HG03342 (cell line): Measurements from ENCODE around the gene TFDP3.

Experiments
- ATAC-seq: cut with Tn5 transposase; IDR thresholded peaks from one replicate; pipeline ENCODE4 v1.9.1; 2021; ENCODE audit warnings: mild to moderate bottlenecking, moderate library complexity; ENCODE audit not compliant: unreplicated experiment

The TFDP3 gene

DNA sequence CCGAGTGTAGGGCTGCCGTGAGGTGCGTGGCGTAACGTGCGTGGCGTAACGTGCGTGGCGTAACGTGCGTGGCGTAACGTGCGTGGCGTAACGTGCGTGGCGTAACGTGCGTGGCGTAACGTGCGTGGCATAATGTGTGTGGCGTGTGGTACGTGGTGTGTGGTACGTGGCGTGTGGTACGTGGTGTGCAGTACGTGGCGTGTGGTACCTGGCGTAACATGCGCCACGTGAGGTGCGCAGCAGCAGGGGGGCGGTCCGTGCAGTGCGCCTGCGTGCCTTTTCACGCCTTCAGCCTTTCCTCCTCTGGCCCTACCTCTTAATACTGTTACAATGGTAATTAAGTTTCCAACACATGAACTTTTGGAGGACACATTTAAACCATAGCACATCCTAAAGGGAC lies at the start of gene TFDP3:
TSS of gene TFDP3 (minus strand) at position 26 of the 400 bp plus-strand sequence. CDS start 95 bp downstream, outside the sequence.
- ATAC-seq: no peak

- ATAC-seq: no peak
Measured at GRCh38 chrX:133267621-133268020, 49.5 kb upstream of the TFDP3 start.

DNA sequence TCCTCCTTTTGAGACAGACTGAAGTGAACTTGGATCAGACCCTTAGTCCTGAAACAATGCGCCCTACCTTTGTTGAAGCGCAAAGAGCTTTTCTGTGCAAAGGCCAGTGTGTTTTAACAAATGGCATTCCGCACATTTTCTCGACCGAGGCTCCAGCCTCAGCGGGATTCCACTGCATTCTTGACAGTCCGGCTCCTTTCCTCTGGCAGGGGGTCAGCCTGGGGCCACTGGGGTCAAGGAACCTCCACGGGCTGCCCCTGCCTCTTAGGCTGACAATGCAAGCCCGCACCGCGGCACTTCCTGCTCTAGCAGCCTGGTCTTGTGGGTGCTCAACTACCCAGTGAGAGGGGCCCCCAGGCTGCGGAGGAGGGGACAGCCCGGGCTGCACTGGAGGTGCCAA lies 47.2 kb upstream of the TFDP3 start:
- no peak for ATAC-seq

GRCh38 chrX:133258481-133258880 lies 40.3 kb upstream of the TFDP3 start:
- ATAC-seq: no peak

DNA sequence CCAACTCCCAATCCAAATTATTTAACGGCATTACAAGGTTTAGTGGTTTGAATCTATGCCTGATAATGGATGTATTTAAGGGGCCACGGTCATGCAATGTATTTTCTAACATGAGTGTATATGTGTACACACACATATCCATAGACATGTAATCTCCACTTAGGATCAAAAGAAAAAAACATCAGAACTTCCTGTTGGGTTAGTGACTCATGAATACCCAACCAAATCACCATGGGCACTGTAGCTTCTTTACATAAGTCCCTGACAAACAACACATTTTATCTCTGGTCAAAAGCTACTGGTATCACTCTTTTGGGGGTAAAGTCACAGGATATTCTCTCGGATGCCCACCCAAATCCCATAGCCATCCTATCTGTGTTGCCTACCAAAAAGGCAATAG lies 36.5 kb upstream of the TFDP3 start:
- no peak for ATAC-seq

DNA sequence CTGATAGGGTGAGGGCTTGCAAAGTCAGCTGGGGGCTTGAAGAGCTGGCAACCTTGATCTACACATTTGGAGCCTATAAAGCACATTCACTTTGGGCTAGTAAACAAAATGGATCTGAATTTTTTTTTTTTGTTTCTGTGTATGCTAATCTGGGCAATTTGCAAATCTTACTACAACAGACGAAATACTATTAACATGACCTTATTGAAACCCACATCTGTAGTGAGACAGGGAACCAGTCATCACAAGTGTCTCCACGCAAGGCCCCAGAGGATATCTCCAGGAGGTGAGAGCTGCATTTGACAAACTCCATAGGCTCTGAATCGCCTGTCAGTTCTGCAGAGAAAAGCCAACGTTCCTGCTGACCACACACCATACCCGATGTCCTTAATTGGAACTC lies 33.0 kb upstream of the TFDP3 start:
- no peak for ATAC-seq

DNA sequence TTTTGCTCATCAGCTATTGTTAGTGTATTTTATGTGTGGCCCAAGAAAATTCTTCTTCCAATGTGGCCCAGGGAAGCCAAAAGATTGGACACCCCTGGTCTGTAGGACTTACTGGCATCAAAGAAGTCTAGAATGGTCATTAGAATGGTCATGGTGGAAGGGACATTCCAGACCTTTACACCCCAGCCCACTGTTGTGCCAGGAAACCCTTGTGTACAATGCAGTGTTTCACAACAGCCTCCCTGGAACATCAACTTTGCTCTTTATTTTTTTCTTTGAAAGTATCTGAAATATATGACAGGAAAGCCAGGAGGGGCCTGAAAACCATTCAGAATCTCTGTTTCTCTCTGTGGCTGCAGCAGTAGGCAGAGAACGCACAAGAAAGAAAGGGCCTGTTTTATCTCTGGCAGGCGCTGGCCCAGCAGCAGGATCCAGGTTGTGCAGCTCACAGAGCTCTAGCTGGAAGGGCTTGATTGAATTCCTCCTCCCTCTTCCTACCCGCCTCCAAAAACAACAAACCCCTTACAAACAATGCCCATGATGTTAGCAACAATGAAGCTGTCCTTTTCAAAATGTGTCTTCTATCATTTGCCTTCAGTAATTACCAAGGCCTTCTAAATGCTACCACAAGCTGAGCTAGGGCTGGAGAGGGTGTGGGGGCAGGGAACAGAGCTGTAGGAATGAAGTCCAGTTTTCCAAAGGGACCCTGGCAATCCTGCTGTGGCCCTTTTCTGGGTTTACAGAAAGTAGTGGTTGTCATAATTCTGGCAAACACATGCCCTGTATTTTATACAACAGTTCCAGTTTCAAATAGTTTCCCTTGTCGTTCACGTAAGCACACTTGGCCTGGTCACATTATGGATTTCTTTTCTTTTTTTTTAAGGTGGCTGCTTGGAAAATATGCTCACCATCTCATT lies 32.3 kb upstream of the TFDP3 start:
- no peak for ATAC-seq

GRCh38 chrX:133249266-133250058 lies 31.3 kb upstream of the TFDP3 start:
- ATAC-seq: no peak

DNA sequence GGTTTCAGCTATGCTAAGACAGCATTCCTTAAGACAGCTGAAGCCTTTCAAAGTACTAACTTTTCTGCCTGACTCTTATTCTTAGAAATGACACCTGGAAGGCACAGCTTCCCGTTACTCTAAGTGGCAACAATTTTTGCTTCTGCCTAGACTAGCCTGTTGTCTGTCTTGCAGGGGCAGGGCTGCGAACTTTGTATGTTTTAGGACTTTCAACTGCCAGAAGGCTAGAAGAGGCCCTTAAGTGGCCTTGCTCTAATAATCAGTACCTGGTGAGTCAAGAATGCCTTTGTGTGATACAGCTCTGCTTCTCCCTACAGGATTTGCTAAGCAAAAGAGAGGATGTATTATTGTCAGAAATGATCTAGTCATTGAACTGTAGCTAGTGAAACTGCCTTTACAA lies 30.0 kb upstream of the TFDP3 start:
- ATAC-seq: no peak

GRCh38 chrX:133246921-133247320 lies 28.8 kb upstream of the TFDP3 start:
- ATAC-seq: no peak

DNA sequence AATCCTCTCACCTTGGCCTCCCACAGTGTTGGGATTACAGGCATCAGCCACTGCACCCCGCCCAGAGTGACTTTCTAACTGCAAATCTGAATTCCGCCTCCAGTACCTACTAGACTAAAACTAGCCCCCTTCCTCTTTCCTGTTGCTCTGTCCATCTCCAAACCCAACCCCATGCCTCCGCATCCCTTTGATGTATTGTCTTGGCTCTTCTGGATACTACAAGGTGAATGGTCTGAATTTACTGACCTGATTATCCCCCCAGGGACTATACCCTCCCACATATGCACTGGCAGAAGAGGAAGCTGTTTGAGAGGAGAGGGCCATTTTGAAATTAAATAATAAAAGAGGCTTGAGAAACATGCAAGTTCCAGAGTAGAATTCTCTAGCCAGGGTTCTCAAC lies 17.7 kb upstream of the TFDP3 start:
- ATAC-seq: no peak

- ATAC-seq: no peak
Measured at GRCh38 chrX:133232331-133232730, 14.2 kb upstream of the TFDP3 start.

DNA sequence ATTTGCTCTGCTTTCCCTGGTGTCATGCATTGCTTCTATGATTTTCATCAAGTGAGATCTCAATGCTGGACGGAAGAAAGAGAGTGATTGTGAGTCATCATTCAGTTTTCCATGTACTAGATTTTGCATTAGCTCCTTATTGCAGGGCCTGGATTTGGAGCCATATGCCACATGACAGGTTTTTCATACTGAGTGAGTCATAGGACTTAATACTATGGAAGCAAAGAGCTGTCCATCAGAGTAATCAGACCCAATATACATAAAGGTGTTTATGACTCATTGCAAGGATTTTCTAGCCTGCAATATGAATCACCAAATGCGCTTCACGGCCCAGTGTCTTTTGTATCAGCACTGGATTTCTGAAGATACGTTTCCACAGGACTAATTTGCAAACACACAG lies 11.2 kb upstream of the TFDP3 start:
- no peak for ATAC-seq

DNA sequence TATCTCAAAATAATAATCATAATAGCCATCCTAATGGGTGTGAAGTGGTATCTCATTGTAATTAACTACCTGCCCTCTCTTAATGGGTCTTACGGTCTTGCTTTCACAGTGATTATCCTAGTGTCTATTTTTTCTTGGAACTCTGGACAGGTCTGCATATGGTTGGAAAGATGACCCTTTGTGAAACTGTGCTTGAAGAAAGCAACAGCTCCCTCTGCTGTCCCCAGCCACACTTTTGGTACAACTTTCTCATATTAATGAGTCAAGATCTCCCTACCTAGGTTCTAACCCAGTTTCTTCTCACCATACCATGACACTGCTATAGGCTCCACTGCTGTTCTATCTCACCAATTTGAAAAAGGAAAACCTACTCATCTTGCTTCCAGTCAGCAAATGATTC lies 2.4 kb downstream of the TFDP3 start:
- ATAC-seq: no peak

DNA sequence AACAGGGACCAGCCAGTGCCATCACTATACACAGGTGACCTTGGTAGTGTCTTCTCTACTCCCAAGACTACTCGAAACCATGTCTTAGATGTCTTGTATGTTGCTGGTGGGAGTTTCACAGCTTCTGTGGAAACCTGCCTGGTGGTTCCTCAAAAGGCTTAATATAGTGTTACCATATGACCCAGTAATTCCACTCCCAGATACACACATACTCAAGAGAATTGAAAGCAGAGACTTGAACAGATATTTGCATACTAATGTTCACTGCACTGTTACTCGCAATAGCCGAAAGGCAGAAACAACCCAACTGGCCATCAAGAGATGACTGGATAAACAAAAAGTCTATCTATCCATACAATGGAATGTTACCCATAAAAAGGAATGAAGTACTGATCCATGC lies 3.1 kb downstream of the TFDP3 start:
- ATAC-seq: no peak

DNA sequence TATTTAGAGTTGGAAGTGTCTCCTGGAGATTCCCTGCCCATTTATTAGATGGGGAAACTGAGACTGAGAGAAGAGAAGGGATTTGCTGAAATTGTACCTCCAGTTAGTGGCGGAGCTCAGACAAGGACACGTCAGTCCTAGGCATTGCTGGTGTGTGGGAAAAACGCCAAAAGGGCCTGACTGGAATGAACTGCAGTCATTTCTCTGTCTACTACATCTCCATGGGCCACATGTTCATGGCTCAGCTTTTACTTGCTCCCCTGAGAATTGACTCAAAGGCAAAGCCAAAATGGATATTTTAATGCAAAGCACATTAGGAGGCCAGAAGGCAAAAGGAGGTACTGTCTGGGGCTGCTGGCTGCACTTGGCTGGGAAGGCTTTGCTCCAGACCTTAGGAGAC lies 3.9 kb downstream of the TFDP3 start:
- ATAC-seq: no peak

DNA sequence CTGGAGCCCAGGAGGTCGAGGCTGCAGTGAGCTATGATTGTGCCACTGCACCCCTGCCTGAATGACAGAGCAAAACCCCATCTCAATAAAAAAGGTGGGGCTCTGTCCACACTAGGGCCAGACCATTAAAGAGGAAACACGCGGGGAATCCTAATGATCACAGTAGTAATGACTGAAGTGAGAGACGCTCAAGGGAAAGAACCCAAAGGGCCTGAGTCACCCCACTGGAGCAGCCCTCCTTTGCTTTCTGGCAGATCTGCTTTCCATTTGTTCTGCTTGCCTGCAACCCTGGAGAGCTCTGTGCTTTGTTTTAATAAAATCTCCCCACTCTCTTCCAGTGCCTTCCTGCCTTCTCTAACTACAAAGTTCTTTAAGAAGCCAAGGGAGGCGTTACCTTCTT lies 5.0 kb downstream of the TFDP3 start:
- no peak for ATAC-seq

- ATAC-seq: no peak
Measured at GRCh38 chrX:133207751-133208150, 10.4 kb downstream of the TFDP3 start.

- ATAC-seq: no peak
Measured at GRCh38 chrX:133191739-133192039, 26.5 kb downstream of the TFDP3 start.

DNA sequence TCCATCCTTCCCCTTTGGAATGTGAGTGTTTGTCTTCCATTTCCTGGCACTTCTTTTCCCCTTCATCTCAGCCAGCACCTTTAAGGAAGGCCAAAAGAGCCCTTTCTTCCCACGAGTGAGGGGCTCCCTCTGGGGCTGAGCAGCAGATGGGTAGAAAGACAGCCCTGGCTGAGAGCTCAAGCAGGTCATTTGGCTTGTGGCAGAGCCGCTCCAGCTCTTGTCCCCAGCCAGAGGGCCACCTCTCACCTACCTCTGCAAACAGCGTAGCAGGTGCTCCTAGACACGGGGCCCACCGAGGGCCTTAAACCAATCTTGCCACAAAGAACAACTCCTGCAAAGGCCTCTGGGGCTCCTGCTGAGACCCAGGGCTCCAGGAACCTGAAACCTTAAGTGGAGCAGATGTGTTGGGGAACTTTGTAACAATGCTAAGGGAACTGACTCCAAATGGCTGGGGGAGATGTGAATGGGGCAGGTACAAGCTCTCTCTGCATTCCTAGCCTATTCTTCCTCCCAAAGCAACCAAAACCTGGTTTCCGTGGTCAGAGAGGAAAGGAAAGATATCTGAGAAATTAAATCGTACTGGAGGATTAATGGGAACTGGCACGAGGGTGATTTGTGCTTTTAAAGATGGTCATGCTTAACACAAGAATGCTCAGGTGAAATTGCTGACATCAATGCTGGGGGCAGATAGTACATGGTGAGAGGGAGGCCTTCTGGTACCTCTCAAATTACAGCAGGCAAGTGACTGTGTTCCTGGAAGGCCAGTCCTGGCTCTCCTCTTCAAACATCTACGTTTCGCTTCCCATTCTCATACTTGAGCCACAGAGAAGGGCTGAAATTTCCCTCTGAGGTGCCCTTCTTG lies 27.0 kb downstream of the TFDP3 start:
- ATAC-seq: no peak

- ATAC-seq: no peak
Measured at GRCh38 chrX:133189195-133189594, 29.0 kb downstream of the TFDP3 start.
